ENCODE results near the gene NLRP9. TPM values are rescaled to one million over a fixed set of nuclear protein-coding genes. Genes with fewer than 3 reads are reported as not detected.

NLRP9 gene
- total RNA-seq, 1 experiment from 2014 or later: not detected

GRCh38 chr19:55667006-55667381 lies 71.2 kb downstream of the NLRP9 start:
- no peak overlapping the region for H3K4me3 ChIP-seq (ENCODE audit: insufficient read depth, low read depth, low read length)
- no peak for DNase-seq
- peaks cover 59% of the 10 kb centered on the region for H3K36me3 ChIP-seq (replicated peaks; ENCODE audit: control insufficient read depth, insufficient read depth, low read length)
- H3K27me3 ChIP-seq (ENCODE audit: control insufficient read depth, insufficient read depth, low read length): no peaks in the 10 kb centered on the region

- no peak for DNase-seq
- H3K27me3 ChIP-seq (ENCODE audit: control insufficient read depth, insufficient read depth, low read length): no peaks in the 10 kb centered on the region
- H3K4me3 ChIP-seq (ENCODE audit: insufficient read depth, low read depth, low read length): no peak overlapping the region
- peaks cover 63% of the 10 kb centered on the region for H3K36me3 ChIP-seq (replicated peaks; ENCODE audit: control insufficient read depth, insufficient read depth, low read length)
These were observed 71.7 kb downstream of the NLRP9 start for GRCh38 chr19:55666343-55667005.

- DNase-seq: no peak
- Histone ChIP-seq H3K36me3 (replicated peaks; ENCODE audit: control insufficient read depth, insufficient read depth, low read length) (peaks cover 65% of the 10 kb centered on the region), H3K4me3 (ENCODE audit: insufficient read depth, low read depth, low read length) (no peak overlapping the region), H3K27me3 (ENCODE audit: control insufficient read depth, insufficient read depth, low read length) (no peaks in the 10 kb centered on the region)
These were observed 74.2 kb downstream of the NLRP9 start for GRCh38 chr19:55663846-55664536.

- DNase-seq: no peak
- no peaks in the 10 kb centered on the region for H3K27me3 ChIP-seq (ENCODE audit: control insufficient read depth, insufficient read depth, low read length)
- H3K36me3 ChIP-seq (replicated peaks; ENCODE audit: control insufficient read depth, insufficient read depth, low read length): peaks cover 53% of the 10 kb centered on the region
- no peak overlapping the region for H3K4me3 ChIP-seq (ENCODE audit: insufficient read depth, low read depth, low read length)
These were observed 76.4 kb downstream of the NLRP9 start for GRCh38 chr19:55661826-55662225.

GRCh38 chr19:55660991-55661390 lies 77.2 kb downstream of the NLRP9 start:
- Histone ChIP-seq H3K27me3 (ENCODE audit: control insufficient read depth, insufficient read depth, low read length) (no peaks in the 10 kb centered on the region), H3K36me3 (replicated peaks; ENCODE audit: control insufficient read depth, insufficient read depth, low read length) (peaks cover 44% of the 10 kb centered on the region), H3K4me3 (ENCODE audit: insufficient read depth, low read depth, low read length) (no peak overlapping the region)
- DNase-seq: no peak

DNA sequence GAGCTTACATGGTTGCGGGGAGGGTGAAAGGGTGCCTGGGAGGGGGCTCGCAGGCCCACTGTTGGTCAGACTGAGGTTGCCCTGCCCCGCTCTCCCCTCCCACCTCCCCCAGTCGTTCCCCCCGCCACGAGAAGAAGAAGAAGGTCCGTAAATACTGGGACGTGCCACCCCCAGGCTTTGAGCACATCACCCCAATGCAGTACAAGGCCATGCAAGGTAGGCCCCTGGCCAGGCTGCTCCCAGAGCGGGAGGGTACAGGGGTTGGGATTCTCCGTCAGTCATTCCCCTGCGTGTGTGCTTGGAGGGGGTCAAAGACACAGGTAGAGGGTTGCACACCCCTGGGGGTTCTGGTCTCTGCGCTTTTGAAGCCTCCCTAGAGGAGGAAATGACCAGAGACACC lies 77.8 kb downstream of the NLRP9 start:
- Histone ChIP-seq H3K36me3 (replicated peaks; ENCODE audit: control insufficient read depth, insufficient read depth, low read length) (peaks cover 42% of the 10 kb centered on the region), H3K4me3 (ENCODE audit: insufficient read depth, low read depth, low read length) (no peak overlapping the region), H3K27me3 (ENCODE audit: control insufficient read depth, insufficient read depth, low read length) (no peaks in the 10 kb centered on the region)
- no peak for DNase-seq

DNA sequence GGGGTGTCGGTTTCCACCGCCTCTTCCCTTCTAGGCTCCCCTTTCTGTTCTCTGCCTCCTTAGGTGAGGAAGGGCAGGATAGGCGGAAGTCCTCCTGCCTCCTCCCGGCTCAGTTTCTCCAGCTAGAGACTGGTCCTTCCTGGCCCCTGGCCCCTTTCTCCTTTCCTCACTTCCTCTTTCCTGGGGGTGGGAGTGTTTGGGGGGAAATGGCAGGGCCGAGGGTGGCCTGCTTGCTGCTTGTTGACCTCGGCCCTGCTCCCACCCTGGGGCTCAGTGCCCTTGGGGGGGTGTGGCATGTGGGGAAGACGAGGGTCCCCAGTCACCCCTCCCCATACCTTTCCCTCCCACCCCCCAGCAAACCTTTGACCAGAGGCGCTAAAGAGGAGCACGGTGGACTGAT lies 78.4 kb downstream of the NLRP9 start:
- peaks cover 39% of the 10 kb centered on the region for H3K36me3 ChIP-seq (replicated peaks; ENCODE audit: control insufficient read depth, insufficient read depth, low read length)

DNA sequence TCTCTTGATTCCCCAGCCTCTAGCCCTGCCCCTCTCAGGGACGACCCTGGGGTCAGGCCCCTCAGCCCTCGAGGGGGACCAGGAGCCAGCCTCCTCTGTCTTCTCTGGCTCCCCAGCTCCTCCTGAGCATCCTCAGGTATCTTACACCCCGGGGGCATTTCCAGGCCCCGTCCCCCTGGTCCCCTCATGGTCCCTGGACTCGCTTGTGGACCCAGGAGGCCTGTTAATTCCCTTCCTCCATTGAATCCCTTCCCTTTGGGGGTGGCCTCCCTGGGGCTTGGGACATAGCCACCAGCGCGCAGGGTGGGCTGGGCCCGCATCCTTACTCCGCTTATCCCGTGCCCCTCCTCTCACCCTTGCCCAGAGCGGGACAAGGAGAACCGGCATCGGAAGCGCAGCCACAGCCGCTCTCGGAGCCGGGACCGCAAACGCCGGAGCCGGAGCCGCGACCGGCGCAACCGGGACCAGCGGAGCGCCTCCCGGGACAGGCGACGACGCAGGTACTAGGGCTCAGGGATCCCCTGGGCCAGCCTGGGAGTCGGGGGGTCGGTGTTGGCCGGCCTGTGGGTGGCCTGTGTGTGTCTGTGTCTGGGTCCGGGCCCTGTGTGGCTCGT lies 79.2 kb downstream of the NLRP9 start:
- Histone ChIP-seq H3K4me3 (ENCODE audit: insufficient read depth, low read depth, low read length) (no peak overlapping the region), H3K36me3 (replicated peaks; ENCODE audit: control insufficient read depth, insufficient read depth, low read length) (peaks cover 33% of the 10 kb centered on the region), H3K27me3 (ENCODE audit: control insufficient read depth, insufficient read depth, low read length) (no peaks in the 10 kb centered on the region)
- DNase-seq: no peak

More for the DNA sequence above, 78.4 kb downstream of the NLRP9 start:
- DNase-seq: no peak
- Histone ChIP-seq H3K4me3 (ENCODE audit: insufficient read depth, low read depth, low read length) (no peak overlapping the region), H3K27me3 (ENCODE audit: control insufficient read depth, insufficient read depth, low read length) (no peaks in the 10 kb centered on the region)

Other genes starting within 250 kb of the NLRP9 start
- gene SSC5D, start 250.0 kb downstream of the NLRP9 start, total RNA-seq (2014; rRNA removed; shearing (Covaris generic)): 0.48 and 0.87 TPM in 2 replicates
- gene SBK2, start 201.3 kb downstream of the NLRP9 start, total RNA-seq (2014; rRNA removed; shearing (Covaris generic)): 4.0 and 4.6 TPM in 2 replicates
- gene SBK3, start 192.9 kb downstream of the NLRP9 start, total RNA-seq (2014; rRNA removed; shearing (Covaris generic)): 0.17 and 2.4 TPM in 2 replicates
- gene ZNF579, start 157.6 kb downstream of the NLRP9 start, total RNA-seq (2014; rRNA removed; shearing (Covaris generic)): 17.2 and 20.5 TPM in 2 replicates
- 4.3 and 4.7 TPM in 2 replicates for gene FIZ1, start 138.9 kb downstream of the NLRP9 start, total RNA-seq (2014; rRNA removed; shearing (Covaris generic))
- 11.2 and 13.6 TPM in 2 replicates for gene ZNF524, start 138.1 kb downstream of the NLRP9 start, total RNA-seq (2014; rRNA removed; shearing (Covaris generic))
- gene ZNF865, start 132.8 kb downstream of the NLRP9 start, total RNA-seq (2014; rRNA removed; shearing (Covaris generic)): 3.5 and 4.9 TPM in 2 replicates
- gene ZNF784, start 113.8 kb downstream of the NLRP9 start, total RNA-seq (2014; rRNA removed; shearing (Covaris generic)): 9.8 and 12.5 TPM in 2 replicates
- 16.0 and 25.0 TPM in 2 replicates for gene ZNF580, start 97.4 kb downstream of the NLRP9 start, total RNA-seq (2014; rRNA removed; shearing (Covaris generic))
- 64.7 and 67.0 TPM in 2 replicates for gene ZNF581, start 94.8 kb downstream of the NLRP9 start, total RNA-seq (2014; rRNA removed; shearing (Covaris generic))
- gene CCDC106, start 90.2 kb downstream of the NLRP9 start, total RNA-seq (2014; rRNA removed; shearing (Covaris generic)): 13.2 and 14.4 TPM in 2 replicates
- gene U2AF2, start 83.4 kb downstream of the NLRP9 start, total RNA-seq (2014; rRNA removed; shearing (Covaris generic)): 231 and 289 TPM in 2 replicates
- 156 and 157 TPM in 2 replicates for gene EPN1, start 63.2 kb downstream of the NLRP9 start, total RNA-seq (2014; rRNA removed; shearing (Covaris generic))
- not detected in 2 replicates for gene RFPL4A, start 20.7 kb upstream of the NLRP9 start, total RNA-seq (2014; rRNA removed; shearing (Covaris generic))
- not detected in 2 replicates for gene RFPL4AL1, start 30.7 kb upstream of the NLRP9 start, total RNA-seq (2014; rRNA removed; shearing (Covaris generic))
- not detected in 2 replicates for gene NLRP11, start 93.6 kb upstream of the NLRP9 start, total RNA-seq (2014; rRNA removed; shearing (Covaris generic))
- gene NLRP4, start 98.1 kb upstream of the NLRP9 start, total RNA-seq (2014; rRNA removed; shearing (Covaris generic)): not detected in 2 replicates
- gene NLRP13, start 193.9 kb upstream of the NLRP9 start, total RNA-seq (2014; rRNA removed; shearing (Covaris generic)): not detected in 2 replicates
- not detected in 2 replicates for gene NLRP8, start 209.4 kb upstream of the NLRP9 start, total RNA-seq (2014; rRNA removed; shearing (Covaris generic))
- not detected in 2 replicates for gene NLRP5, start 248.4 kb upstream of the NLRP9 start, total RNA-seq (2014; rRNA removed; shearing (Covaris generic))